Measurements from ENCODE around the gene LPIN2.

LPIN2 gene

DNA sequence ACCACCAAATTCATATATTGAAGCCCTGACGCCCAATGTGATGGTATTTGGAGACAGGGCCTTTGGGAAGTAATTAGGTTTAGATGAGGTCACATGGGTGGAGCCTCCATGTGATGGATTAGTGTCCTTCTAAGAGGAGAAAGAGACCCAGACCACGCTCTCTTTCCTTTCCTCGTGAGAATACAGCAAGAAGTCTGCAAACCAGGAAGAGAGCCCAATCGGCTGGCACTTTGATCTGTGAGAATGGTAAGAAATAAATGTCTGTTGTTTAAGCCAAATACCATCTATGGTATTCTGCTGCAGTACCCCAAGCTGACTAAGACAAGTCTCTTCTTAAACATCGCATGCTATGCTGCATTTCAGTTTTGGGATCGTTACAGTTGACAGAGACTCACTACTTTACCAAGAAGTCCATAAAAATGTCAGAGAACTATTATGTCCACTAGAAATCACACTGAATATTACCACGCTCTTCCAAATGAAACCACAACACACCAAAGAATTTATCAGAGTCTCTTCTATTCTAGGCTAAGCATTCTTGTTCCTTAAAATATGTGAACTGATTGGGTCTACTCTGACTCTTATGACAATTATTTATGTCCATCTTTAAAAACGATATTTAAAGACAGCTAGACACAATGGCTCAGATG is 48.5 kb downstream of the LPIN2 start:
- TF ChIP-seq, protein P1, sequence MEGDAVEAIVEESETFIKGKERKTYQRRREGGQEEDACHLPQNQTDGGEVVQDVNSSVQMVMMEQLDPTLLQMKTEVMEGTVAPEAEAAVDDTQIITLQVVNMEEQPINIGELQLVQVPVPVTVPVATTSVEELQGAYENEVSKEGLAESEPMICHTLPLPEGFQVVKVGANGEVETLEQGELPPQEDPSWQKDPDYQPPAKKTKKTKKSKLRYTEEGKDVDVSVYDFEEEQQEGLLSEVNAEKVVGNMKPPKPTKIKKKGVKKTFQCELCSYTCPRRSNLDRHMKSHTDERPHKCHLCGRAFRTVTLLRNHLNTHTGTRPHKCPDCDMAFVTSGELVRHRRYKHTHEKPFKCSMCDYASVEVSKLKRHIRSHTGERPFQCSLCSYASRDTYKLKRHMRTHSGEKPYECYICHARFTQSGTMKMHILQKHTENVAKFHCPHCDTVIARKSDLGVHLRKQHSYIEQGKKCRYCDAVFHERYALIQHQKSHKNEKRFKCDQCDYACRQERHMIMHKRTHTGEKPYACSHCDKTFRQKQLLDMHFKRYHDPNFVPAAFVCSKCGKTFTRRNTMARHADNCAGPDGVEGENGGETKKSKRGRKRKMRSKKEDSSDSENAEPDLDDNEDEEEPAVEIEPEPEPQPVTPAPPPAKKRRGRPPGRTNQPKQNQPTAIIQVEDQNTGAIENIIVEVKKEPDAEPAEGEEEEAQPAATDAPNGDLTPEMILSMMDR (IDR thresholded peaks at IDR 0.05; ENCODE audit: extremely low read depth, insufficient read depth, missing control alignments): no peak
- in situ Hi-C loops (cut with MboI; ENCODE audit: low pct_unique_long_range_greater_than_20kb, low sequenced_read_pairs, unreplicated experiment): no loop called here
- DNase-seq (ENCODE audit: low spot score): no peak
